Osteocyte (in vitro differentiated cells): Measurements from ENCODE around the gene CDAN1. TPM values are rescaled to one million over a fixed set of nuclear protein-coding genes. Genes with fewer than 3 reads are reported as not detected.

ENCODE experiments used
- DNase-seq: peaks from one replicate; pipeline ENCODE4 v3.0.0; 2021; ENCODE audit warnings: mixed read lengths; ENCODE audit not compliant: unreplicated experiment; ENCODE audit errors: extremely low spot score
- H3K27ac Mint-ChIP-seq: one replicate; pipeline ENCODE4 v1.8.0; 2021; ENCODE audit warnings: mild to moderate bottlenecking, mixed read lengths; ENCODE audit not compliant: unreplicated experiment
- H3K27me3 Mint-ChIP-seq: one replicate; pipeline ENCODE4 v1.8.0; 2021; ENCODE audit warnings: mixed read lengths; ENCODE audit not compliant: unreplicated experiment
- H3K36me3 Mint-ChIP-seq: one replicate; pipeline ENCODE4 v1.8.0; 2021; ENCODE audit warnings: mixed read lengths; ENCODE audit not compliant: unreplicated experiment
- H3K4me1 Mint-ChIP-seq: one replicate; pipeline ENCODE4 v1.8.0; 2021; ENCODE audit warnings: mixed read lengths; ENCODE audit not compliant: unreplicated experiment
- H3K4me3 Mint-ChIP-seq: one replicate; pipeline ENCODE4 v1.8.0; 2021; ENCODE audit warnings: mild to moderate bottlenecking, moderate library complexity, mixed read lengths; ENCODE audit not compliant: unreplicated experiment
- H3K9me3 Mint-ChIP-seq: one replicate; pipeline ENCODE4 v1.8.0; 2021; ENCODE audit warnings: mixed read lengths; ENCODE audit not compliant: unreplicated experiment
- total RNA-seq: library from RNA; stranded (reverse); gene quantifications from 2 replicates; pipeline ENCODE4 v1.2.1, GENCODE V29; 2021
- TF ChIP-seq, protein P1 (sequence below): fragments of 200-600 bp; sonication (generic); IDR thresholded peaks from 2 replicates; pipeline ENCODE4 v1.5.0; 2021; ENCODE audit warnings: antibody characterized with exemption, mild to moderate bottlenecking, moderate library complexity

The CDAN1 gene
- total RNA-seq, 1 donor from 2014 or later = 24.0 TPM

DNA sequence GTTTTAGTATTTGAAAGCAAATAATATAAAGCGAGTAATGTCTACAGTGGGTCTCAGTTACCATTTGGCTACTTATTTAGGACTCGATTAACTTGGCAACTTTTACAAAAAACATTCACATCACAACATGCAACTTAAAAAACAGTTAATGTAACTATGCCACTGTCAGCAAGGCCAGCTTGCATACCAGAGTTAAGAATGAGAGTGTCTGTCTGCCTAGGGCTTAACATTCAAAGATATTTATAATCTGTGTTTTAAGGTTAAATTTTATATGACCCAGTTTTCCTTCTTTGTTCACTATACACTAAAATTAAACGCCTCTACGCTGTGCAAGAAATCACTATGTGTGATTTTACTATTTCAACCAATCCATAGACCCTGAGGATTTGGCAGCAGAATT lies 5.2 kb upstream of the CDAN1 start:
- Mint-ChIP-seq H3K36me3 (peaks cover 22% of the 10 kb centered on the region), H3K27ac (peak overlapping the region; percentile 11), H3K9me3 (no peaks in the 10 kb centered on the region), H3K4me1 (peaks cover 19% of the 10 kb centered on the region), H3K4me3 (no peak overlapping the region), H3K27me3 (no peaks in the 10 kb centered on the region)
- no peak for DNase-seq
- TF ChIP-seq, protein P1, sequence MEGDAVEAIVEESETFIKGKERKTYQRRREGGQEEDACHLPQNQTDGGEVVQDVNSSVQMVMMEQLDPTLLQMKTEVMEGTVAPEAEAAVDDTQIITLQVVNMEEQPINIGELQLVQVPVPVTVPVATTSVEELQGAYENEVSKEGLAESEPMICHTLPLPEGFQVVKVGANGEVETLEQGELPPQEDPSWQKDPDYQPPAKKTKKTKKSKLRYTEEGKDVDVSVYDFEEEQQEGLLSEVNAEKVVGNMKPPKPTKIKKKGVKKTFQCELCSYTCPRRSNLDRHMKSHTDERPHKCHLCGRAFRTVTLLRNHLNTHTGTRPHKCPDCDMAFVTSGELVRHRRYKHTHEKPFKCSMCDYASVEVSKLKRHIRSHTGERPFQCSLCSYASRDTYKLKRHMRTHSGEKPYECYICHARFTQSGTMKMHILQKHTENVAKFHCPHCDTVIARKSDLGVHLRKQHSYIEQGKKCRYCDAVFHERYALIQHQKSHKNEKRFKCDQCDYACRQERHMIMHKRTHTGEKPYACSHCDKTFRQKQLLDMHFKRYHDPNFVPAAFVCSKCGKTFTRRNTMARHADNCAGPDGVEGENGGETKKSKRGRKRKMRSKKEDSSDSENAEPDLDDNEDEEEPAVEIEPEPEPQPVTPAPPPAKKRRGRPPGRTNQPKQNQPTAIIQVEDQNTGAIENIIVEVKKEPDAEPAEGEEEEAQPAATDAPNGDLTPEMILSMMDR = no peak

DNA sequence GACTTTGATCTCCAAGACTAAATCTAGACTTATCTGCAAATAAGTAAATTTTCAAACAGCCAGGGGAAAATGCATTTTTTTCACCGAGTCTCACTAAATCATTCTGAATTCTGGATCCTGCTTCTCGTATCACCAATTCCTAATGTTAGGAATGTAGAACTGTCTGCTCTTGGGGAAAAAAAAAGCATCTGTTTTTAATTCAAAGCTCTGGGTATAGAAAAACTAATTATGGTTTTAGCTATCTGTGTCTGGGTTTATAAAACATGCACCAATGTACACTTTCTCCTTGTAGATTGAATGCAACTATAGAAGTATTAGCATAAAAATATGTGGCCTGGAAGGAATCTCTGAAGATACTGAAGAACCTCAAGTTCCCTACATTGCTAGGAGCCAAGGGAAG lies 4.8 kb upstream of the CDAN1 start:
- Mint-ChIP-seq H3K4me3 (no peak overlapping the region), H3K27me3 (no peaks in the 10 kb centered on the region), H3K4me1 (peaks cover 19% of the 10 kb centered on the region), H3K9me3 (no peaks in the 10 kb centered on the region), H3K36me3 (peaks cover 22% of the 10 kb centered on the region), H3K27ac (peak overlapping the region; percentile 11)
- TF ChIP-seq, protein P1 = no peak
- DNase-seq = no peak

DNA sequence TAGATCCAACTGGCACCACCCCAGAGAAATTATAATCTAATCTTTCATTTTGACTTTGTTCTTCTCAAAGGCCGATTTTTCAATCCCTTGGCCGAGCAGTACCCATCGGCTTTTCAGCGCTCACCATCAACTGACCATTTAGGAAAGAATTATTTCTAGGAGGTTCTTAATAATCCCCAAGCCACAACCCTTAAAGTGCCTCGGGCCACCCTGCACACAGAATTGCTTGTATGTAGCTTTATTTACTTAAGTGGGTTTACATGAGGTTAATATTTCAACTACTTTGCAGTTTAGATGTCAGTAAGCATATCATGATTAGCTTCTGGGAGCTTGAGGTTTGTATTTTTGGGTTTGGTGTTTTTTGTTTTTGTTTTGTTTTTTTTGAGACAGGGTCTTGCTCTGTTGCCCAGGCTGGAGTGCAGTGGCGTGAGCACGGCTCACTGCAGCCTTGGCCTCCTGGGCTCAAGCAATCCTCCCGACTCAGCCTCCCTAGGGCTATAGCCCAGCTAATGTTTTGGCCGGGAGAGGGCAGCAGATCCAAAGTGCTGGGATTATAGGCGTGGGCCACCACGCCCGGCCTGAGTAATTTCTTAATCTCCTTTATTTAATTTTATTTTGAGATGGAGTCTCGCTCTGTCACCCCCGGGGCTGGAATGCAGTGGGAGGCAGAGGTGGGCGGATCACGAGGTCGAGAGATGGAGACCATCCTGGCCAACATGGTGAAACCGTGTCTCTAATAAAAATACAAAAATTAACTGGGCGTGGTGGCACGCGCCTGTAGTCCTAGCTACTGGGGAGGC lies 801 bp upstream of the CDAN1 start:
- Mint-ChIP-seq H3K27me3 (no peaks in the 10 kb centered on the region), H3K4me3 (peak overlapping the region; percentile 75), H3K36me3 (peaks cover 2% of the 10 kb centered on the region), H3K4me1 (peaks cover 29% of the 10 kb centered on the region), H3K27ac (peak overlapping the region; percentile 86), H3K9me3 (no peaks in the 10 kb centered on the region)
- TF ChIP-seq, protein P1 = peak; percentile 14
- DNase-seq = peak; percentile 51

DNA sequence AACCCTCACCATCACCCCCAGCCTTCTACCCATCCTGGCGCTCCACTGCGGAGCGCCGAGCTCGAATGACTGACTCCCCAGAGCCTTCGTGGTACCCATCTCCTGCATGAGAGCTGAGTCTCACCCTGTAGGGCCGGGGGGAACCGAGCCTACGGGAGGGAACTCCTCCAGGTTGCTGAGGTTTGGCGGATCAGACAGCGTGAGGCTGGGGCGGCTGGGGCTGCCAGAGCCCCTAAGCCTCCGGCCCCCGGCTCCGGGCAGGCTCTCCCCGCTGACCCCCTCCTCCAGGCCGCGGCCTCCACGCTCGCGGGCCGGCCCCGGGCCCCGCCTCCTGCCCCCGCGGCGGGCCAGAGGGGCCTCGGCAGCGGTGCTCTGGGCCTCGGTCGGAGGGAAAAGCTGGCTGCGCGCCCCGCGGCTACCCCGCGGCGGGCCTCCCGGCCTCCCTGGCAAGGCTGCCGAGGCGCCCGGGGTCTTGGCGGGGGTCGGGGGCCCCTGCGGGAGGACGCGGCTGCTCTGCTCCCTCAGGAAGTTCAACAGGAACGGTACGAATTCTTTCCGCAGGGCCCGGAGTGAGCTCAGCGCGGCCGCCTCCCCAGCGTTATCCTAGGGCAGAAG lies 643 bp downstream of the CDAN1 start:
- Mint-ChIP-seq H3K4me3 (peak overlapping the region; percentile 77), H3K27ac (peak overlapping the region; percentile 77), H3K27me3 (no peaks in the 10 kb centered on the region), H3K36me3 (peaks cover 14% of the 10 kb centered on the region), H3K4me1 (peaks cover 21% of the 10 kb centered on the region), H3K9me3 (no peaks in the 10 kb centered on the region)
- peak; percentile 84 for DNase-seq
- TF ChIP-seq, protein P1 = no peak
